Vagina (tissue), 2 donors: ENCODE results near the gene TAOK3.

Source experiments
- POLR2A ChIP-seq, 2 donors: fragments of 450-650 bp; IDR thresholded peaks; one replicate each; pipeline ENCODE4 v1.6.1; 2017; ENCODE audit warnings: antibody characterized with exemption in 2 of 2, mild to moderate bottlenecking in 2 of 2, moderate library complexity in 2 of 2
- TF ChIP-seq, protein P1 (sequence below), 3 experiments: fragments of 450-650 bp in 2 of 3; fragments of 200-600 bp in 1 of 3; sonication (generic) in 1 of 3; IDR thresholded peaks; one replicate each; pipeline ENCODE4 v1.5.1; 2017 to 2019; ENCODE audit warnings: antibody characterized with exemption in 3 of 3, mild to moderate bottlenecking in 2 of 3, moderate library complexity in 2 of 3

DNA sequence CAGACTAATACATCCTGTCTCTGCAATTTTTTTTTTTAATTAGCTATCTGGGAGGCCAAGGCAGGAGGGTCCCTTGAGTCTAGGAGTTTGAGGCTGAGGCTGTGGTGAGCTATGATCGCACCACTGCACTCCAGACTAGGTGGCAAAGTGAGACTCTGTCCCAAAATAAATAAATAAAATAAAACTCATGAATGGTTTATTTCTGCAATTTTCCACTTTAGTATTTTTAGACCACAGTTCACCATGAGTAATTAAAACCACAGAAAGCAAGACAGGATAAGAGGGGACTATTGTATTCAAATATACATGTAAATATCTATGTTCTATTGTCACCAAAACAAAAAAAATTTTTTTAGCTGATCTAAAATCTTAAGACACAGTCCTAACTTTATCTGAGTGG is 17.8 kb downstream of the TAOK3 start:
- TF ChIP-seq, protein P1, sequence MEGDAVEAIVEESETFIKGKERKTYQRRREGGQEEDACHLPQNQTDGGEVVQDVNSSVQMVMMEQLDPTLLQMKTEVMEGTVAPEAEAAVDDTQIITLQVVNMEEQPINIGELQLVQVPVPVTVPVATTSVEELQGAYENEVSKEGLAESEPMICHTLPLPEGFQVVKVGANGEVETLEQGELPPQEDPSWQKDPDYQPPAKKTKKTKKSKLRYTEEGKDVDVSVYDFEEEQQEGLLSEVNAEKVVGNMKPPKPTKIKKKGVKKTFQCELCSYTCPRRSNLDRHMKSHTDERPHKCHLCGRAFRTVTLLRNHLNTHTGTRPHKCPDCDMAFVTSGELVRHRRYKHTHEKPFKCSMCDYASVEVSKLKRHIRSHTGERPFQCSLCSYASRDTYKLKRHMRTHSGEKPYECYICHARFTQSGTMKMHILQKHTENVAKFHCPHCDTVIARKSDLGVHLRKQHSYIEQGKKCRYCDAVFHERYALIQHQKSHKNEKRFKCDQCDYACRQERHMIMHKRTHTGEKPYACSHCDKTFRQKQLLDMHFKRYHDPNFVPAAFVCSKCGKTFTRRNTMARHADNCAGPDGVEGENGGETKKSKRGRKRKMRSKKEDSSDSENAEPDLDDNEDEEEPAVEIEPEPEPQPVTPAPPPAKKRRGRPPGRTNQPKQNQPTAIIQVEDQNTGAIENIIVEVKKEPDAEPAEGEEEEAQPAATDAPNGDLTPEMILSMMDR (IDR thresholded peaks at IDR 0.05), result no peak
- no peak for TF ChIP-seq POLR2A (IDR thresholded peaks at IDR 0.05)
